ENCODE data around the gene MYO16.

DNA sequence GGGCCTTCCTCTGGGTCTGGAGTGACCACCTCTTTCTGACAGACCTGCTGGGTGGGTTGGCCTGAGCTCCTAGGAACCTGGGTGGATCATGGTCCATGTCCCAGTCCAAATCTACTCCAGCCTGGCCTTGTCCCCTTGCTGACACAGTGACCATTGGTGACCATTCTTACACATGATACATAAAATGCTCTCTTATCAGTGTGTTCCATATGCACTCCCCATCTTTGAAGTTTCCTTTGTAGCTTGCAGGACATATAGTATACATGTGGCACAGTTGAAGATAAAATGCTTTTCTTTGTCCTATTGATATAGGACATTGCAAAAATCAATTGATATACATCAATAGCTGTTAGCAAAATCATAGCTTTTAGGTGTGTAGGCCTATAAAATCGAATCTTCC, 291.8 kb downstream of the MYO16 start:
- TF ChIP-seq, protein P1, sequence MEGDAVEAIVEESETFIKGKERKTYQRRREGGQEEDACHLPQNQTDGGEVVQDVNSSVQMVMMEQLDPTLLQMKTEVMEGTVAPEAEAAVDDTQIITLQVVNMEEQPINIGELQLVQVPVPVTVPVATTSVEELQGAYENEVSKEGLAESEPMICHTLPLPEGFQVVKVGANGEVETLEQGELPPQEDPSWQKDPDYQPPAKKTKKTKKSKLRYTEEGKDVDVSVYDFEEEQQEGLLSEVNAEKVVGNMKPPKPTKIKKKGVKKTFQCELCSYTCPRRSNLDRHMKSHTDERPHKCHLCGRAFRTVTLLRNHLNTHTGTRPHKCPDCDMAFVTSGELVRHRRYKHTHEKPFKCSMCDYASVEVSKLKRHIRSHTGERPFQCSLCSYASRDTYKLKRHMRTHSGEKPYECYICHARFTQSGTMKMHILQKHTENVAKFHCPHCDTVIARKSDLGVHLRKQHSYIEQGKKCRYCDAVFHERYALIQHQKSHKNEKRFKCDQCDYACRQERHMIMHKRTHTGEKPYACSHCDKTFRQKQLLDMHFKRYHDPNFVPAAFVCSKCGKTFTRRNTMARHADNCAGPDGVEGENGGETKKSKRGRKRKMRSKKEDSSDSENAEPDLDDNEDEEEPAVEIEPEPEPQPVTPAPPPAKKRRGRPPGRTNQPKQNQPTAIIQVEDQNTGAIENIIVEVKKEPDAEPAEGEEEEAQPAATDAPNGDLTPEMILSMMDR (IDR thresholded peaks at IDR 0.05), result no peak
- no peak for TF ChIP-seq ZFX (IDR thresholded peaks at IDR 0.05; ENCODE audit: borderline replicate concordance)
